ENCODE data around the gene OAS2.

- no peak for TF ChIP-seq CTCF (IDR thresholded peaks at IDR 0.05; ENCODE audit: low read length)
- no peak for TF ChIP-seq EZH2 (IDR thresholded peaks at IDR 0.05; ENCODE audit: borderline replicate concordance, low read length)
Measured at GRCh38 chr12:112964915-112965314, 13.4 kb upstream of the OAS2 start.

All from OCI-LY1 (cell line).